Measurements from ENCODE around the gene DAPP1.

DNA sequence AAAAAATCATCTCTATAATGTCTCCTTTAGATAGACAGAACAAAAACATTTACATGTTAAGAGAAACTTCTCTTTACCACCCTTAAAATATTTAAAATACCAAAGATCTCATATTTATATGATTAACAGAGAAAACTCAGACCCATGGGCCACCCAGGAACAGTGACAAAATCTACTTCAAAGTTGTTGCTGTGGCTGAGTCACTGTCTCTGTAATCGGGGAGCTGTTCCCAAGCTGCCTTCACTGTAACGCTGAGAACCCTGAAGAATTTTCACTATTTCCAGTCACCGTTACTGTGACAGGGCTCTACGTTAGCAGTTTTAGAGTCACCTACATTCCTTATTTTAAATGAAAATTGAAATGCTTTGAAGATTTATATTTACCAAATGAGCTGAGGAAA, 9.0 kb upstream of the DAPP1 start:
- no peak for TF ChIP-seq POLR2AphosphoS5 (IDR thresholded peaks at IDR 0.05; ENCODE audit: borderline replicate concordance, low read depth, low read length)
- no peak for TF ChIP-seq EZH2 (IDR thresholded peaks at IDR 0.05)

Measured in SK-N-MC (cell line).